HG03039 (cell line): ENCODE data around the gene RPL7L1.

Experiments
- ATAC-seq: cut with Tn5 transposase; IDR thresholded peaks from one replicate; pipeline ENCODE4 v1.9.1; 2021; ENCODE audit warnings: mild to moderate bottlenecking, moderate library complexity; ENCODE audit not compliant: unreplicated experiment

RPL7L1 gene

DNA sequence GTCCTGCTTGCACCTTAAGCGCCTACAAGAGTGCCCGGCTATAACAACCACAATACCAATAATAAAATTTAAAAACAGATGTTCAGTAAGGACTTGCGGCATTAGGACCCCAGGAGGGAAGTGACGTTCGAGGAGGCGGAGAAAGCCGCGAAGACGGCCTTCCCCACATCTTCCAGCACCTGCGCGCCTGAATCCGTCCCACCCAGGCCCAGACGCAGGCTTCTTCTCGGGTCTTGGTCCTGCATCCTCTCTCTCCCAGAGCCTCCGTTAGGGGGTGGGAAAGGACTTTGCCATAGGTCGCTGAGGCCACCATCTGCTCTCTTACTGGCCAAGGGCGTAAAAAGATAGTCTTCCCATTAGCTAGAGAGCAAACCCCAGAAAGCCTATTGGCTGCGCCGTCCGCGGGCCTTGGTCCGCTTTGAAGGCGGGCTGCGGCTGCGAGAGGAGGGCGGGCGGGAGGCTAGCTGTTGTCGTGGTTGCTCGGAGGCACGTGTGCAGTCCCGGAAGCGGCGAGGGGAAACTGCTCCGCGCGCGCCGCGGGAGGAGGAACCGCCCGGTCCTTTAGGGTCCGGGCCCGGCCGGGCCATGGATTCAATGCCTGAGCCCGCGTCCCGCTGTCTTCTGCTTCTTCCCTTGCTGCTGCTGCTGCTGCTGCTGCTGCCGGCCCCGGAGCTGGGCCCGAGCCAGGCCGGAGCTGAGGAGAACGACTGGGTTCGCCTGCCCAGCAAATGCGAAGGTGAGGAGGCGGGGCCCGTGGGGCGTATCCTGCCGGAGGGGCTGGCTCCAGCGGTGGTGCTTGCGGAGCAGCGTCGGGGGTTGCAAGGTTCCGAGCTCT is 49.8 kb downstream of the RPL7L1 start, which contains the start of gene CNPY3:
CNPY3 (plus strand) TSS at position 495 of the 835 bp plus-strand sequence; CDS start at position 586, 91 bp downstream.
- ATAC-seq: peak; percentile 66

DNA sequence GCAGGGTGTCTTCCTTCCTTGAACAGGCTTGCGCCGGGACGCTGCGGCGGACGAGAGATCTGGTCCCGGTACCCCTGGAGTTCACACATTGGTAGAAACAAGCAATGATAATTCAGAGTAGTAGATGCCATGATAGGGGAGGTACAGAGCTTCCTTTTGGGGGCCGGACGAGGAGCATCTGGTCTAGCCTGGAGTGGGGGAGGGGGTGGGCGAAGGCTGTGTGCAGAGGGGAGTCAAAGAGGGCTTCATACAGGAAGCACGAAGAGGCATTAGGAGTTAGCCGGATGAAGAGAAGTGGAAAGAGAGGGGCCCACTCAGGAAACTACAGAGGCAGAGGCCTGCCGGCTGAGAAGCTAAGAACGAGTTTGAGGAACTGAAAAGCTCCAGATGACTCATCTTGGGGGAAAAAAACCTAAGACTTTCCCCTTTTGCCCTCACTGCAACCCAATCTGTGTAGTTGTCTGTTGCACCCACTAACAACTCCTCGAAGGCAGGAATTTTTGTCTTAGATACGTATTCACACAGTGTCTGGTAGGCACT is 50.5 kb downstream of the RPL7L1 start:
- ATAC-seq: peak; percentile 51

DNA sequence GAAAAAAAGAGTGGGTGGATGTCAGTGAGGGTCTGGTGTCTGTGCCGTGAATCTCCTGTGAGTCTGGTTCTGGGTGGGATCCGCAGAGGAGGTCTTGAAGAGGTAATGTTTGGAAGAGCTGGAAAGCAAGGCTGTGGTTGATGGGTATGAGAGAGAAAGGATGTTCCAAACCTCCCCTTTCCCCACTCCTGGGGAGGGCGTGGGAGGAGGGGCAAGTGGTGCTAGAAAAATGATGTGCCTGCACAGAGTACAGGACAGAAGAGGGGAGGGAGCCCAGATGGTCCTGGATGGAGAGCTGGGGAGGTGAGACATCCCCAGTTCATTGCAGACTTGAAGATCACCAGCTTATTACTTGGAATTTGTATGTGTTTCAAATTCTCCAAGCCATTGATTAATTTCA is 53.0 kb downstream of the RPL7L1 start:
- ATAC-seq: no peak

DNA sequence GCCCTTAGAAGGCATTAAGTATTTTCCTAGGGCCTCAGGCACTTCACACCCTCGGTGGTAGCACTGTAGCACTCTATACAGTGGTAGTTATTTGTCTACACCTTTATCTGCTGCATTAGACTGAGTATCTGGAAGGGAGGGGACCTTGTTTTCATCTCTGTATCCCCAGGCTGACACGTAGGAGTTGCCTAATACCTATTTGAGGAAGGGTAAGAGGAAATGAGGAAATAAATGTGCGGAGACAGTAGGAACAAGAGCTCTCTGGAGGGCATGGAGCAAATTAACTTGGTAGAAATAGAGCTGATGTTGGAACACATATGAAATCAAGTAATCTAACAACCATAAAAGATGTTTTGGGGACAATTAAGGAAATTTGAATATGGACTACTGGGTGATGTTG is 53.8 kb downstream of the RPL7L1 start:
- no peak for ATAC-seq

DNA sequence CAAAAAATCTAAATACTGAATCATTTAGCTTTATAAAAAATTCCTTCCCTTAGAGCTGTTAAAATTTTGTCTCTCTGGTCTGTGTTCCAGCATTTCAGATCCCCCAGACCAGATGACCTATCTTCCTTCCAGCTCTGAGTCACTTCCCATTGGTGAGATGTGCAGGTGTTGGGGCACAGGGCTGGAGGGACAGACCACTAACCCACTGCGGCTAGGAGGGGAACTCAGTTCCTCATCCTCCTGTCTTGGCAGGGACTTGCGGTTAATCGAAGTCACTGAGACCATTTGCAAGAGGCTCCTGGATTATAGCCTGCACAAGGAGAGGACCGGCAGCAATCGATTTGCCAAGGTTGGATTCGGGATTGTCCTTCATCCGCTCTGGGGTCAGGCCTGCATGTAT is 55.9 kb downstream of the RPL7L1 start:
- no peak for ATAC-seq

DNA sequence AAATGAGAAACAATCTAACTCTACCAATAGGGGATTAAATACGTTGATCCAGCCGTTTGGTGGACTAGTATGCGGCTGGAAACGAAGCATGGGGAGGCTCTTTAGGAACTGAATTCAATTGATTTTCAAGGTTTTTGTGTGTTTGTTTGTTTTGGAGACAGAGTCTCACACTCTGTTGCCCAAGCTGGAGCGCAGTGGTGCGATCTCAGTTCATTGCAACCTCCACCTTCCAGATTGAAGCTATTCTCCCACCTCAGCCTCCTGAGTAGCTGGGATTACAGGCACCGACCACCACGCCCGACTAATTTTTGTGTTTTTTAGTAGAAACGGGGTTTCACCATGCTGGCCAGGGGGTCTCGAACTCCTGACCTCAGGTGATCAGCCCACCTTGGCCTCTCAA is 57.0 kb downstream of the RPL7L1 start:
- no peak for ATAC-seq

DNA sequence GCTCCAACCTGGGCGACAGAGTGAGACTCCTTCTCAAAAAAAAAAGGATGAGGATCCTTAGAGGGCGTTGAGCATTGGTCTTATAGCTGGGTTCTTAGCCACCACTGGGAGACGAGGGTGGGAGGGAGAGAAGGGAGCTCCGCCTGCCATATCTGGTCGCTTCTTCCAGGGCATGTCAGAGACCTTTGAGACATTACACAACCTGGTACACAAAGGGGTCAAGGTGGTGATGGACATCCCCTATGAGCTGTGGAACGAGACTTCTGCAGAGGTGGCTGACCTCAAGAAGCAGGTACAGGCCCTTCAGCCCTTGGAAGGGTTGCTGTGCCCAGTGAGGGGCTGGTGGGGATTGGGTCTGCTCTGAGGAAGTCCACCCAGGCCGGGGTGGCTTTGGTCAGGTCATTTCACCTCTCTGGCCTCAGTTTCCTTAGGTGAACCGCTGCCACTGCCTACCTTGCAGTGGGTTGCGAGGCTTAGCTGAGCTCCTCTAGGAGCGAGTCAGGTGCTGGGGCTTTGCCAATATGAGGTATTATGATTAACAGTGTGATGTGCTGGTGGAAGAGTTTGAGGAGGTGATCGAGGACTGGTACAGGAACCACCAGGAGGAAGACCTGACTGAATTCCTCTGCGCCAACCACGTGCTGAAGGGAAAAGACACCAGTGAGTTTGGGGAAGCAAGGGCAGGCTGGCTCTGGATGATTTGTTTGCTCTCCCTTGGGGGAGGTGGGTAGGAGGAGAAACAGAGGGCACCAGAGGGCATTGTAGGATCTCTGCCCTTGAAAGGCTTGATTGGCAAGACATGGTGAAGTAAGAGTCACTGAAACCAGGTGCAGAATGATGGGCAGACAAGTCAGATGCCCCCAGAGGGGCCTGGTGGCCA is 58.4 kb downstream of the RPL7L1 start:
- no peak for ATAC-seq

DNA sequence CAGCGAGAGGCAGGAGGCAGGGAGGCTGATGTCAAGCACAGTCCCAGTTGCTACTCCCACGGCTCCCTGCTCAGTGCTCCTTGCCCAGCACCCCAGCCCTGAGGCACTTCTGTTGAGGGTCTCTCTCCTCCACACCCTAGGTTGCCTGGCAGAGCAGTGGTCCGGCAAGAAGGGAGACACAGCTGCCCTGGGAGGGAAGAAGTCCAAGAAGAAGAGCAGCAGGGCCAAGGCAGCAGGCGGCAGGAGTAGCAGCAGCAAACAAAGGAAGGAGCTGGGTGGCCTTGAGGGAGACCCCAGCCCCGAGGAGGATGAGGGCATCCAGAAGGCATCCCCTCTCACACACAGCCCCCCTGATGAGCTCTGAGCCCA is 59.0 kb downstream of the RPL7L1 start:
- no peak for ATAC-seq

DNA sequence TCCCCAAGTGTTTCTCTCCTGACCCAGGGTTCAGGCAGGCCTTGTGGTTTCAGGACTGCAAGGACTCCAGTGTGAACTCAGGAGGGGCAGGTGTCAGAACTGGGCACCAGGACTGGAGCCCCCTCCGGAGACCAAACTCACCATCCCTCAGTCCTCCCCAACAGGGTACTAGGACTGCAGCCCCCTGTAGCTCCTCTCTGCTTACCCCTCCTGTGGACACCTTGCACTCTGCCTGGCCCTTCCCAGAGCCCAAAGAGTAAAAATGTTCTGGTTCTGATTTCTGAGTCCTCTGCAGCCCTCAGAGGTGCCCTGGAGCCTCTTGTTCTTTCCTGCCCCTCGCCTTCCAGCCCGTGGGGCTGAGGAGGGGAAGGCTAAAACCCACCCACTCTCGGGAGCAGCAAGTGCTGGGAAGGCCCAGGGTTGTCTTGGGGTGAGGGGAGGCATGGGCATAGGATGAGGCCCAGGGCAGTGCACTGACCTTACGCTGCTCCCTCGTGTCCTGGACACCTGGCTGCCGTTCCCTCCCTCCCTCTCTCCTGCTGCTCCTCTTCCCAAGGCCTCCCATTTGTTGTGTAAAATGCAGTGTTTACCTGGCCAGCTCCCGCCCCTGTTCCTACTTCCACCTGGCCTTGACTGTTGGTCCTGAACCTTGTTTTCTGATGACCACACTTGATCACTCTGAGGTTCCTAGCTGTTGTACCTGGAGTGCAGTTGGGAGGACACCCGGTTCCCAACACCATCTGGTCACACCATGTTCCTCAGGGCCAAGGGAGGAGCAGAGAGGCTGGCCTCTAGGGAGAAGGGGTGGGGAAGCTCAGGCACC is 59.8 kb downstream of the RPL7L1 start:
- no peak for ATAC-seq
